HCT116 (cell line): ENCODE measurements around the gene RAP1GAP2. TPM values are rescaled to one million over a fixed set of nuclear protein-coding genes. Genes with fewer than 3 reads are reported as not detected.
A peak's percentile ranks its signal among the peaks of the same experiment; 100 is the strongest.

Experiments
- ATAC-seq: fragments of 200-7000 bp; cut with Tn5 transposase; 2 replicates; pipeline ENCODE4 v1.9.1; 2020; ENCODE audit warnings: mild to moderate bottlenecking, moderate library complexity
- BruUV-seq: library from RNA; stranded (reverse); fragments of 400-500 nt; replicated peaks from 2 replicates; lab custom pipeline; 2021; lab: Mats Ljungman, UMichigan
- CTCF ChIA-PET: fragments of 300-600 bp; sonication (Branson Sonifier 250); formaldehyde crosslinking; loops from one replicate; lab custom pipeline; 2021; ENCODE audit warnings: antibody characterized with exemption; lab: Charles Lee
- POLR2A ChIA-PET: fragments of 300-600, 350-600 bp; sonication (Branson Sonifier 250); formaldehyde crosslinking; loops from one replicate; lab custom pipeline; 2021; ENCODE audit warnings: antibody characterized with exemption; lab: Charles Lee
- RAD21 ChIA-PET, 2 experiments: fragments of 300-600 bp; sonication (Branson Sonifier 250); formaldehyde crosslinking; loops; one replicate each; lab custom pipeline; 2023; ENCODE audit warnings: low total read pairs in 2 of 2; ENCODE audit not compliant: uncharacterized antibody in 2 of 2, unreplicated experiment in 2 of 2, low non-redundant PET in 1 of 2; lab: Charles Lee
- DNase-seq: peaks from one replicate; pipeline ENCODE4 v3.0.0-alpha.2; 2010; ENCODE audit warnings: low read depth, low spot score
- H2AFZ ChIP-seq: fragments of 200-600 bp; shearing (Covaris generic), sonication (generic); 2 replicates; pipeline ENCODE4 v1.6.1; 2017; ENCODE audit warnings: low read depth, mixed run types, mixed read lengths, antibody characterized with exemption, low read length; ENCODE audit not compliant: poor library complexity, severe bottlenecking
- H3K27ac ChIP-seq: 2 replicates; pipeline ENCODE4 v1.5.1; 2012; ENCODE audit warnings: low read depth, low read length
- H3K27me3 ChIP-seq: fragments of 200-600 bp; sonication (generic); 2 replicates; pipeline ENCODE4 v1.6.1; 2016; ENCODE audit warnings: mixed run types, low read length, mixed read lengths; ENCODE audit not compliant: insufficient read depth
- H3K36me3 ChIP-seq, 2 experiments: fragments of 200-500 bp in 1 of 2; fragments of 200-600 bp in 1 of 2; sonication (Bioruptor generic) in 1 of 2; sonication (generic) in 1 of 2; 2 replicates each; pipeline versions ENCODE4 v1.5.1 to v1.6.1; 2014 to 2016; ENCODE audit warnings: low read length in 2 of 2, inconsistent platforms in 1 of 2, mixed read lengths in 1 of 2, mixed run types in 1 of 2; ENCODE audit not compliant: insufficient read depth in 2 of 2, control insufficient read depth in 1 of 2
- H3K4me1 ChIP-seq, 2 experiments: fragments of 200-600 bp in 1 of 2; sonication (generic) in 1 of 2; 2 replicates each; pipeline versions ENCODE4 v1.5.1 to v1.6.1; 2012 to 2017; ENCODE audit warnings: low read length in 2 of 2, inconsistent platforms in 1 of 2, mild to moderate bottlenecking in 1 of 2, mixed read lengths in 1 of 2, mixed run types in 1 of 2, moderate library complexity in 1 of 2; ENCODE audit not compliant: insufficient read depth in 2 of 2, control insufficient read depth in 1 of 2
- H3K4me2 ChIP-seq: fragments of 200-600 bp; sonication (generic); 2 replicates; pipeline ENCODE4 v1.6.1; 2017; ENCODE audit warnings: mixed run types, low read length, mixed read lengths
- H3K4me3 ChIP-seq, 2 experiments: fragments of 200-600 bp in 1 of 2; sonication (generic) in 1 of 2; replicated peaks in 1 of 2; 2 replicates each; pipeline ENCODE4 v1.5.1; 2011 to 2016; ENCODE audit warnings: low read length in 2 of 2, control low read depth in 1 of 2, low read depth in 1 of 2, mild to moderate bottlenecking in 1 of 2, mixed read lengths in 1 of 2, mixed run types in 1 of 2
- H3K79me2 ChIP-seq: fragments of 200-600 bp; sonication (generic); 2 replicates; pipeline ENCODE4 v1.6.1; 2017; ENCODE audit warnings: mild to moderate bottlenecking, mixed run types, low read length, moderate library complexity, mixed read lengths; ENCODE audit not compliant: insufficient read depth
- H3K9ac ChIP-seq: fragments of 200-600 bp; sonication (generic); 2 replicates; pipeline ENCODE4 v1.6.1; 2016; ENCODE audit warnings: low read length, mixed read lengths
- H3K9me2 ChIP-seq: fragments of 200-600 bp; sonication (generic), shearing (Covaris generic); 2 replicates; pipeline ENCODE4 v1.6.1; 2017; ENCODE audit warnings: mixed run types, mild to moderate bottlenecking, moderate library complexity; ENCODE audit not compliant: insufficient read depth
- H3K9me3 ChIP-seq, 2 experiments: fragments of 200-500 bp in 1 of 2; fragments of 200-600 bp in 1 of 2; sonication (Bioruptor generic) in 1 of 2; sonication (generic) in 1 of 2; 2 replicates each; pipeline ENCODE4 v1.6.1; 2014 to 2017; ENCODE audit warnings: low read length in 2 of 2, mixed read lengths in 2 of 2, inconsistent platforms in 1 of 2, low read depth in 1 of 2, mild to moderate bottlenecking in 1 of 2, mixed run types in 1 of 2, moderate library complexity in 1 of 2; ENCODE audit not compliant: control insufficient read depth in 1 of 2, insufficient read depth in 1 of 2
- H4K20me1 ChIP-seq: fragments of 200-600 bp; sonication (generic), shearing (Covaris generic); 2 replicates; pipeline ENCODE4 v1.6.1; 2017; ENCODE audit warnings: mixed run types, mild to moderate bottlenecking, moderate library complexity; ENCODE audit not compliant: insufficient read depth
- CBX3 ChIP-seq: IDR thresholded peaks from 2 replicates; pipeline ENCODE4 v1.6.1; 2012; ENCODE audit warnings: low read depth
- CEBPB ChIP-seq: IDR thresholded peaks from 2 replicates; pipeline ENCODE4 v1.6.1; 2012; ENCODE audit warnings: low read depth
- EZH2 ChIP-seq: fragments of 200-600 bp; sonication (generic); IDR thresholded peaks from 2 replicates; pipeline ENCODE4 v1.6.1; 2017; ENCODE audit warnings: antibody characterized with exemption, mixed run types
- EZH2phosphoT487 ChIP-seq: fragments of 200-600 bp; IDR thresholded peaks from 2 replicates; pipeline ENCODE4 v1.6.1; 2018; ENCODE audit warnings: antibody characterized with exemption, borderline replicate concordance
- FOSL1 ChIP-seq: IDR thresholded peaks from 2 replicates; pipeline ENCODE4 v1.6.1; 2012; ENCODE audit warnings: low read depth
- JUND ChIP-seq: IDR thresholded peaks from 2 replicates; pipeline ENCODE4 v1.6.1; 2012
- POLR2A ChIP-seq: IDR thresholded peaks from 2 replicates; pipeline ENCODE4 v1.7.0; 2011; ENCODE audit warnings: borderline replicate concordance; ENCODE audit not compliant: insufficient read depth, insufficient read length; ENCODE audit errors: extremely low read depth
- RAD21 ChIP-seq: IDR thresholded peaks from 2 replicates; pipeline ENCODE4 v1.6.1; 2012; ENCODE audit warnings: low read depth, mild to moderate bottlenecking
- SIN3A ChIP-seq: IDR thresholded peaks from 2 replicates; pipeline ENCODE4 v1.6.1; 2012; ENCODE audit warnings: low read depth
- SP1 ChIP-seq: IDR thresholded peaks from 2 replicates; pipeline ENCODE4 v1.6.1; 2012; ENCODE audit warnings: low read depth
- SRF ChIP-seq: IDR thresholded peaks from 2 replicates; pipeline ENCODE4 v1.6.1; 2012; ENCODE audit warnings: low read depth
- YY1 ChIP-seq: IDR thresholded peaks from 2 replicates; pipeline ENCODE4 v1.6.1; 2011; ENCODE audit warnings: low read length, low read depth, moderate library complexity, mild to moderate bottlenecking; ENCODE audit not compliant: insufficient replicate concordance; ENCODE audit errors: extremely low read depth
- ZNF274 ChIP-seq: fragments of 200-500 bp; sonication (Bioruptor generic); IDR thresholded peaks from 2 replicates; pipeline ENCODE4 v1.6.1; 2014; ENCODE audit warnings: mild to moderate bottlenecking, low read depth, low read length, inconsistent platforms
- intact Hi-C: fragments of 100-400 bp; cut with micrococcal nuclease; formaldehyde crosslinking; loops from 2 replicates; pipeline ENCODE4 v1.10.0; 2022
- total RNA-seq: library from RNA; stranded (reverse); gene quantifications from one replicate; pipeline ENCODE4 v1.2.1, GENCODE V29; 2021; ENCODE audit not compliant: unreplicated experiment
- TF ChIP-seq, protein P1 (sequence below): IDR thresholded peaks from 2 replicates; pipeline ENCODE4 v1.6.1; 2012
- TF ChIP-seq, protein P2 (sequence below): IDR thresholded peaks from 2 replicates; pipeline ENCODE4 v1.6.1; 2011; ENCODE audit warnings: mild to moderate bottlenecking, low read length, moderate library complexity; ENCODE audit not compliant: insufficient replicate concordance; ENCODE audit errors: extremely low read depth
- TF ChIP-seq, protein P3 (sequence below), 3 experiments: fragments of 200-600 bp in 1 of 3; sonication (generic) in 1 of 3; IDR thresholded peaks in 2 of 3; conservative IDR thresholded peaks in 1 of 3; 2 replicates each; pipeline ENCODE4 v1.5.1; 2012 to 2017; ENCODE audit warnings: low read depth in 2 of 3, low read length in 2 of 3, antibody characterized with exemption in 1 of 3, borderline replicate concordance in 1 of 3, control low read depth in 1 of 3, mild to moderate bottlenecking in 1 of 3, mixed read lengths in 1 of 3, mixed run types in 1 of 3, moderate library complexity in 1 of 3; ENCODE audit not compliant: insufficient read depth in 1 of 3
- TF ChIP-seq, protein P4 (sequence below): IDR thresholded peaks from 2 replicates; pipeline ENCODE4 v1.6.1; 2012; ENCODE audit warnings: low read depth
- TF ChIP-seq, protein P5 (sequence below): IDR thresholded peaks from 2 replicates; pipeline ENCODE4 v1.6.1; 2012

Gene RAP1GAP2
- total RNA-seq, 1 experiment from 2014 or later: 54.6 TPM

DNA sequence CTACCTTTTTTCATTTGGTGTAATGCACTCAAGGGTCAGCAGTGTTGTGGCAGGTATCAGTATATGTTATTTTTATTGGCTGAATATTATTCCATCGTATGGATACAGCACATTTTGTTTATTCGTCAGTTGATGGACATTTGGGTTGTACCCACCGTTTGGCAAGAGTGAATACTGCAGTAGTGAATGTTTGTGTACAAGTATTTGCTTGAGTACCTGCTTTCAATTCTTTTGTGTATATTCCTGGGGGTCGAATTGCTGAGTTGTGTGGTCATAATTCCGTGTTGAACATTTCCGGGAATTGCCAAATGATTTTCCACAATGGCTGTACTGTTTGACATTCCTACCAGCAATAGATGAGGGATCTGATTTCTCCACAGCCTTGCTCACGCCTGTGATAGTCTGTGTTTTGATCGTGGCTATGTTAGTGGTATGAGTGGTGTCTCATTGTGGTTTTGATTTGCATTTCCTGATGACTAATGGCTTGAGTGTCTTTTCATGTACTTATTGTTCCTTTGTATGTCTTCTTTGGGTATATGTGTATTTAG lies 158.7 kb downstream of the RAP1GAP2 start:
- no peaks in the 10 kb centered on the region for H3K9me3 ChIP-seq
- no peaks in the 10 kb centered on the region for H3K9me2 ChIP-seq
- no TSS peak for BruUV-seq
- H3K27ac ChIP-seq: peak overlapping the region; percentile 45
- H3K36me3 ChIP-seq: no peaks in the 10 kb centered on the region
- ChIA-PET CTCF (interaction anchor here (1.8 kb wide), 1 partner anchor 24 kb away, joined by 4 read pairs; no protein-coding TSS in a partner anchor), POLR2A (no interaction called here), RAD21 (no interaction called here)
- H3K79me2 ChIP-seq: no peaks in the 10 kb centered on the region
- peak overlapping the region in 1 of 2 experiments; percentile 40; a peak in 2 of 4 replicates for H3K4me3 ChIP-seq
- H4K20me1 ChIP-seq: no peaks in the 10 kb centered on the region
- peak overlapping the region; percentile 33 for H3K9ac ChIP-seq
- no peak overlapping the region for H2AFZ ChIP-seq
- no peaks in the 10 kb centered on the region for H3K27me3 ChIP-seq
- peak; percentile 93 for ATAC-seq
- H3K4me1 ChIP-seq: peaks cover 36 to 60% of the 10 kb centered on the region in 2 experiments
- intact Hi-C loops: no loop called here
- no peak; the same call in 1 of the 2 replicates for TF ChIP-seq RAD21
- TF ChIP-seq CBX3: peak; percentile 74
- no peak for TF ChIP-seq YY1
- TF ChIP-seq EZH2phosphoT487: no peak
- TF ChIP-seq SIN3A: no peak
- peak; percentile 81 for TF ChIP-seq JUND
- TF ChIP-seq CEBPB: peak; percentile 94
- TF ChIP-seq, protein P1, sequence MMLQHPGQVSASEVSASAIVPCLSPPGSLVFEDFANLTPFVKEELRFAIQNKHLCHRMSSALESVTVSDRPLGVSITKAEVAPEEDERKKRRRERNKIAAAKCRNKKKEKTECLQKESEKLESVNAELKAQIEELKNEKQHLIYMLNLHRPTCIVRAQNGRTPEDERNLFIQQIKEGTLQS: no peak
- TF ChIP-seq ZNF274: no peak
- TF ChIP-seq SRF: no peak
- TF ChIP-seq, protein P2, sequence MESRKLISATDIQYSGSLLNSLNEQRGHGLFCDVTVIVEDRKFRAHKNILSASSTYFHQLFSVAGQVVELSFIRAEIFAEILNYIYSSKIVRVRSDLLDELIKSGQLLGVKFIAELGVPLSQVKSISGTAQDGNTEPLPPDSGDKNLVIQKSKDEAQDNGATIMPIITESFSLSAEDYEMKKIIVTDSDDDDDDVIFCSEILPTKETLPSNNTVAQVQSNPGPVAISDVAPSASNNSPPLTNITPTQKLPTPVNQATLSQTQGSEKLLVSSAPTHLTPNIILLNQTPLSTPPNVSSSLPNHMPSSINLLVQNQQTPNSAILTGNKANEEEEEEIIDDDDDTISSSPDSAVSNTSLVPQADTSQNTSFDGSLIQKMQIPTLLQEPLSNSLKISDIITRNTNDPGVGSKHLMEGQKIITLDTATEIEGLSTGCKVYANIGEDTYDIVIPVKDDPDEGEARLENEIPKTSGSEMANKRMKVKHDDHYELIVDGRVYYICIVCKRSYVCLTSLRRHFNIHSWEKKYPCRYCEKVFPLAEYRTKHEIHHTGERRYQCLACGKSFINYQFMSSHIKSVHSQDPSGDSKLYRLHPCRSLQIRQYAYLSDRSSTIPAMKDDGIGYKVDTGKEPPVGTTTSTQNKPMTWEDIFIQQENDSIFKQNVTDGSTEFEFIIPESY: no peak
- TF ChIP-seq, protein P3, sequence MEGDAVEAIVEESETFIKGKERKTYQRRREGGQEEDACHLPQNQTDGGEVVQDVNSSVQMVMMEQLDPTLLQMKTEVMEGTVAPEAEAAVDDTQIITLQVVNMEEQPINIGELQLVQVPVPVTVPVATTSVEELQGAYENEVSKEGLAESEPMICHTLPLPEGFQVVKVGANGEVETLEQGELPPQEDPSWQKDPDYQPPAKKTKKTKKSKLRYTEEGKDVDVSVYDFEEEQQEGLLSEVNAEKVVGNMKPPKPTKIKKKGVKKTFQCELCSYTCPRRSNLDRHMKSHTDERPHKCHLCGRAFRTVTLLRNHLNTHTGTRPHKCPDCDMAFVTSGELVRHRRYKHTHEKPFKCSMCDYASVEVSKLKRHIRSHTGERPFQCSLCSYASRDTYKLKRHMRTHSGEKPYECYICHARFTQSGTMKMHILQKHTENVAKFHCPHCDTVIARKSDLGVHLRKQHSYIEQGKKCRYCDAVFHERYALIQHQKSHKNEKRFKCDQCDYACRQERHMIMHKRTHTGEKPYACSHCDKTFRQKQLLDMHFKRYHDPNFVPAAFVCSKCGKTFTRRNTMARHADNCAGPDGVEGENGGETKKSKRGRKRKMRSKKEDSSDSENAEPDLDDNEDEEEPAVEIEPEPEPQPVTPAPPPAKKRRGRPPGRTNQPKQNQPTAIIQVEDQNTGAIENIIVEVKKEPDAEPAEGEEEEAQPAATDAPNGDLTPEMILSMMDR (IDR thresholded peaks at IDR 0.05 in 2 of 3, conservative IDR thresholded peaks at IDR 0.05 in 1 of 3; ENCODE audit: borderline replicate concordance in 1 of 3, insufficient read depth in 1 of 3, low read depth in 2 of 3, low read length in 2 of 3): no peak
- peak; percentile 88 for TF ChIP-seq FOSL1
- TF ChIP-seq, protein P4, sequence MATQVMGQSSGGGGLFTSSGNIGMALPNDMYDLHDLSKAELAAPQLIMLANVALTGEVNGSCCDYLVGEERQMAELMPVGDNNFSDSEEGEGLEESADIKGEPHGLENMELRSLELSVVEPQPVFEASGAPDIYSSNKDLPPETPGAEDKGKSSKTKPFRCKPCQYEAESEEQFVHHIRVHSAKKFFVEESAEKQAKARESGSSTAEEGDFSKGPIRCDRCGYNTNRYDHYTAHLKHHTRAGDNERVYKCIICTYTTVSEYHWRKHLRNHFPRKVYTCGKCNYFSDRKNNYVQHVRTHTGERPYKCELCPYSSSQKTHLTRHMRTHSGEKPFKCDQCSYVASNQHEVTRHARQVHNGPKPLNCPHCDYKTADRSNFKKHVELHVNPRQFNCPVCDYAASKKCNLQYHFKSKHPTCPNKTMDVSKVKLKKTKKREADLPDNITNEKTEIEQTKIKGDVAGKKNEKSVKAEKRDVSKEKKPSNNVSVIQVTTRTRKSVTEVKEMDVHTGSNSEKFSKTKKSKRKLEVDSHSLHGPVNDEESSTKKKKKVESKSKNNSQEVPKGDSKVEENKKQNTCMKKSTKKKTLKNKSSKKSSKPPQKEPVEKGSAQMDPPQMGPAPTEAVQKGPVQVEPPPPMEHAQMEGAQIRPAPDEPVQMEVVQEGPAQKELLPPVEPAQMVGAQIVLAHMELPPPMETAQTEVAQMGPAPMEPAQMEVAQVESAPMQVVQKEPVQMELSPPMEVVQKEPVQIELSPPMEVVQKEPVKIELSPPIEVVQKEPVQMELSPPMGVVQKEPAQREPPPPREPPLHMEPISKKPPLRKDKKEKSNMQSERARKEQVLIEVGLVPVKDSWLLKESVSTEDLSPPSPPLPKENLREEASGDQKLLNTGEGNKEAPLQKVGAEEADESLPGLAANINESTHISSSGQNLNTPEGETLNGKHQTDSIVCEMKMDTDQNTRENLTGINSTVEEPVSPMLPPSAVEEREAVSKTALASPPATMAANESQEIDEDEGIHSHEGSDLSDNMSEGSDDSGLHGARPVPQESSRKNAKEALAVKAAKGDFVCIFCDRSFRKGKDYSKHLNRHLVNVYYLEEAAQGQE: no peak
- TF ChIP-seq POLR2A: no peak
- TF ChIP-seq EZH2: no peak
- TF ChIP-seq, protein P5, sequence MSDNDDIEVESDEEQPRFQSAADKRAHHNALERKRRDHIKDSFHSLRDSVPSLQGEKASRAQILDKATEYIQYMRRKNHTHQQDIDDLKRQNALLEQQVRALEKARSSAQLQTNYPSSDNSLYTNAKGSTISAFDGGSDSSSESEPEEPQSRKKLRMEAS: peak; percentile 37; the same call in 1 of the 2 replicates
- peak; percentile 83 for TF ChIP-seq SP1
- H3K4me2 ChIP-seq: peak overlapping the region; percentile 67
- DNase-seq: peak; percentile 94
